ENCODE data around the gene LLGL2. TPM values are rescaled to one million over a fixed set of nuclear protein-coding genes. Genes with fewer than 3 reads are reported as not detected.
"Not testable (repeated sequence)": the region's sequence is repeated elsewhere in the genome, so short reads cannot be mapped to it uniquely, and the experiment has no call there.

Gene LLGL2
- total RNA-seq, 1 donor from 2014 or later, result 34.4 TPM

DNA sequence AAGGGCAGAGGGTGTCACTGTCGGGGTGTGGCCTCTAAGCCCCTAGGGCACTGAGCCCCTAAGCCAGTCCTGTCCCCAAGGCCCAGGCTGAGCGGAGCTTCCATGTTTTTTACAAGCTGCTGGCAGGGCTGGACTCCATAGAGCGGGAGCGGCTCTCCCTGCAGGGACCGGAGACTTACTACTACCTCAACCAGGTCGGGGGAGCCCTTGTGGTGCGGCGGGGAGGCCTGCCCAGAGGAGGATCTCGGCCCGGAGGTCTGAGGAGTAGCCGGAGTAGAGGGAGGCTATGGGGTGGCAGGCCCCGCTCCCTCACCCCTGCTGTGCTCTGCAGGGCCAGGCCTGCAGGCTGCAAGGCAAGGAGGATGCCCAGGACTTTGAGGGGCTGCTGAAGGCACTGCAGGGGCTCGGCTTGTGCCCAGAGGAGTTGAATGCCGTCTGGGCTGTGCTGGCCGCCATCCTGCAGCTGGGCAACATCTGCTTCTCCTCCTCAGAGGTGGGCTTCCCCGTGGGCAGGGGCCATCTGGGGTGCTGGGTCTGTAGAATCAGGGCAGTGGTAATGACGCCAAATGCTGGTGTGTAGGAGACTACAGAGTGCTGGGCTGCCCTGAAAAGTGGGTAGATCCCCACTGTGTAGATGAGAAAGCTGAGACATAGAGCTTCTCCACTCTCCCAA is 67.0 kb downstream of the LLGL2 start:
- Mint-ChIP-seq H3K4me1 (ENCODE audit: unreplicated experiment) (no peaks in the 10 kb centered on the region), H3K9me3 (ENCODE audit: unreplicated experiment) (no peaks in the 10 kb centered on the region)

GRCh38 chr17:75593430-75593829 is 67.9 kb downstream of the LLGL2 start:
- not testable (repeated sequence) for H3K27me3 Mint-ChIP-seq (ENCODE audit: unreplicated experiment); H3K9me3 Mint-ChIP-seq (ENCODE audit: unreplicated experiment); H3K4me3 Mint-ChIP-seq (ENCODE audit: unreplicated experiment); H3K4me1 Mint-ChIP-seq (ENCODE audit: unreplicated experiment); H3K27ac Mint-ChIP-seq (ENCODE audit: unreplicated experiment); DNase-seq (ENCODE audit: low spot score); H3K36me3 Mint-ChIP-seq (ENCODE audit: low read depth, unreplicated experiment)

More for the DNA sequence above, 67.0 kb downstream of the LLGL2 start:
- Mint-ChIP-seq H3K36me3 (ENCODE audit: low read depth, unreplicated experiment) (no peaks in the 10 kb centered on the region), H3K27ac (ENCODE audit: unreplicated experiment) (no peak overlapping the region), H3K27me3 (ENCODE audit: unreplicated experiment) (peaks cover 8% of the 10 kb centered on the region), H3K4me3 (ENCODE audit: unreplicated experiment) (no peak overlapping the region)
- no peak for DNase-seq (ENCODE audit: low spot score)
- TF ChIP-seq CTCF (IDR thresholded peaks at IDR 0.05; ENCODE audit: unreplicated experiment), result no peak

DNA sequence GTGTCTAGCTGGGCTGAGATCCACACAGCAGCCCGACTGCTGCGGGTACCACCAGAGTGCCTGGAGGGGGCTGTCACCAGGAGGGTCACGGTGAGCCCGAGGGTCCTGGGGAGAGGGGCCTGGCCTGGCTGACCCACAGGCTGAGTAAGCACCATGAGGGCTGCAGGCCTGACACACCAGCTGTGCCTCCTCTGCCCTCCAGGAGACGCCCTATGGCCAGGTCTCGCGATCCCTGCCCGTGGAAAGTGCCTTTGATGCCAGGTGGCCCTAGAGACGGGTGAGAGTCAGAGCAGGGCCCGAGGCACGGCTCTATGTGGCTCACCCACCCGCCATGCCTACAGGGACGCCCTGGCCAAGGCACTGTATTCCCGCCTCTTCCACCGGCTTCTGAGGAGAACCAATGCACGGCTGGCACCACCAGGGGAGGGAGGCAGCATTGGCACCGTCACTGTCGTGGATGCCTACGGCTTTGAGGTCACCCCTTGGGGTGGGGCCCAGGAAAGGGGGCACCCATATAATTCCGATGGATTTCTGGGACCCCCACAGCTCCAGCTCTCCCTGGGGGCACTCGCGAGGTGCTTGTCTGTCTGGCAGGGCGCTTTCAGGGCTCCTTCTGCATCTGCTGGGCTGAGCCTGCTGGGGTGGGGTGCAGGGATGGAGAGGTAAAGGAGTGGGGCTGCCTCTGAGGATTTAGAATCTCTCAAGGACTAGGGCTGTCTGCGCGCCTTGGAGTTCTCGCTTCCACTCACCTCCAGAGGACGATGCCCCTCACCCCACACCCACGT is 69.2 kb downstream of the LLGL2 start:
- TF ChIP-seq CTCF (IDR thresholded peaks at IDR 0.05; ENCODE audit: unreplicated experiment), result no peak
- no peaks in the 10 kb centered on the region for H3K4me1 Mint-ChIP-seq (ENCODE audit: unreplicated experiment)
- no peaks in the 10 kb centered on the region for H3K36me3 Mint-ChIP-seq (ENCODE audit: low read depth, unreplicated experiment)
- H3K4me3 Mint-ChIP-seq (ENCODE audit: unreplicated experiment), result no peak overlapping the region
- H3K27me3 Mint-ChIP-seq (ENCODE audit: unreplicated experiment), result peaks cover 4% of the 10 kb centered on the region
- no peak overlapping the region for H3K27ac Mint-ChIP-seq (ENCODE audit: unreplicated experiment)
- no peak for DNase-seq (ENCODE audit: low spot score)
- no peaks in the 10 kb centered on the region for H3K9me3 Mint-ChIP-seq (ENCODE audit: unreplicated experiment)

- TF ChIP-seq CTCF (IDR thresholded peaks at IDR 0.05; ENCODE audit: unreplicated experiment), result no peak
- no peaks in the 10 kb centered on the region for H3K9me3 Mint-ChIP-seq (ENCODE audit: unreplicated experiment)
- H3K4me3 Mint-ChIP-seq (ENCODE audit: unreplicated experiment), result no peak overlapping the region
- no peaks in the 10 kb centered on the region for H3K36me3 Mint-ChIP-seq (ENCODE audit: low read depth, unreplicated experiment)
- peaks cover 4% of the 10 kb centered on the region for H3K27me3 Mint-ChIP-seq (ENCODE audit: unreplicated experiment)
- no peaks in the 10 kb centered on the region for H3K4me1 Mint-ChIP-seq (ENCODE audit: unreplicated experiment)
- no peak for DNase-seq (ENCODE audit: low spot score)
- no peak overlapping the region for H3K27ac Mint-ChIP-seq (ENCODE audit: unreplicated experiment)
These were observed 69.9 kb downstream of the LLGL2 start for GRCh38 chr17:75595284-75595919.

DNA sequence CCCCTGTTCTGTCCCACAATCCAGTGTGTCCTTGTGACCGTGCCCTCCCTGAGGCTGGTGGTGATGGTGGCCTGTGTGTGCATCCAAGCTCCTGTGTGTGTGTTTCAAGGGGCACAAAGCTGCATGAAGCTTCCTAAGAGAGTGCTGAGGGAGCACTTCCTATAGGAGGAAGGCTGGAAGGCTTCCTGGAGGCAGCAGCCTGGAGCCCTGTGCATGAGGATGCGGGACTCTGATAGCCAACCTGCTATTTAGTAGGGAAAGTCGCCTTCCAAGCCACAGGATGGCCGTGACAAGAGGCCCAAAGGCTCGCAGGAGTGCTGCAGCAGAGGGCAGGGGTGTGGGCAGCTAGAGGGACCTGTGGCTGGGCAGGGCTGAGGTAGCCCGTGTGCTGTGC is 70.4 kb downstream of the LLGL2 start:
- Mint-ChIP-seq H3K4me1 (ENCODE audit: unreplicated experiment) (no peaks in the 10 kb centered on the region), H3K27me3 (ENCODE audit: unreplicated experiment) (peaks cover 3% of the 10 kb centered on the region), H3K27ac (ENCODE audit: unreplicated experiment) (no peak overlapping the region), H3K4me3 (ENCODE audit: unreplicated experiment) (no peak overlapping the region), H3K9me3 (ENCODE audit: unreplicated experiment) (no peaks in the 10 kb centered on the region), H3K36me3 (ENCODE audit: low read depth, unreplicated experiment) (no peaks in the 10 kb centered on the region)
- DNase-seq (ENCODE audit: low spot score), result no peak
- TF ChIP-seq CTCF (IDR thresholded peaks at IDR 0.05; ENCODE audit: unreplicated experiment), result no peak

Measured in endothelial cell (in vitro differentiated cells).